HG02571 (cell line): ENCODE data around the gene TRMT13.

ENCODE experiments used
- ATAC-seq: cut with Tn5 transposase; IDR thresholded peaks from one replicate; pipeline ENCODE4 v1.9.1; 2021; ENCODE audit warnings: mild to moderate bottlenecking, moderate library complexity; ENCODE audit not compliant: unreplicated experiment

The TRMT13 gene

GRCh38 chr1:100132566-100133477 is at the start of gene TRMT13, which contains the start of gene SASS6:
Gene TRMT13, plus strand, starts transcription at chr1:100133163. Its CDS starts 6 bp downstream, at chr1:100133169.
Gene SASS6, minus strand, starts transcription at chr1:100132930. Its CDS starts 116 bp downstream, at chr1:100132814.
- peak; percentile 91 for ATAC-seq

GRCh38 chr1:100087396-100087795 is 45.6 kb upstream of the TRMT13 start:
- no peak for ATAC-seq

DNA sequence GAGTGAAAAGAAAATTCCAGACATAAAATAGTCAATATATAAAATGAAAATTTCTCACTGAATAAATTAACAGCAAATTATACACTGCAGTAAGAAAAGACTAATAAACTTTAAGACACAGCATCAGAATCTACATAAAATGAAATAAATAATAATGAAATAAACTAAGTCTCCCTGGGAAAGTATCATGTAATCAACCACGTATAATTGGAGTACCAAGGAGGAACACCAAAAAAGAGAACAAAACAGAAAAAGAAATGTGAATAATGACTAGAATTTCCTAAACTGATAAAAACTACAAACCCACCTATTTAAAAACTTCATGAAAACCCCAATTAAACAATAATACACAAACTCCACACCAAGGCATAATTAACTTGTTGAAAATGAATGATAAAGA is 43.9 kb upstream of the TRMT13 start:
- ATAC-seq = no peak

GRCh38 chr1:100090471-100090870 is 42.5 kb upstream of the TRMT13 start:
- no peak for ATAC-seq

DNA sequence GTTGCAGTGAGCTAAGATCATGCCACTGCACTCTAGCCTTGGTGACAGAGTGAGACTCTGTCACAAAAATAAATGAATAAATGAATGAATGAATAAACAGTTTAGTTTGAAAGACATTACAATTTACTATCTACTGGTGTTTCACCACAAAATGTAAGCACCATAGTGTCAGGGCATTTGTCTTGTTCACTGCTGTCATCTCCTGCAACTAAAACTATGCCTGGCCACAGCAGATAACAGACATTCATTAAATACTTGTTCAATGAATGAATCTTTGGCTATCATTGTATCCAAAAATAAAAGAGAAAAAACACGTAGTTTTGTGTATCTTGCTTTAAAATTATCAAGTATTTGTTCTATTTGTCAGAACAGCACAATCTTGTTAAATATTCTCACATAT is 32.8 kb upstream of the TRMT13 start:
- ATAC-seq = no peak

- ATAC-seq = no peak
Measured at GRCh38 chr1:100101564-100101963, 31.4 kb upstream of the TRMT13 start.

DNA sequence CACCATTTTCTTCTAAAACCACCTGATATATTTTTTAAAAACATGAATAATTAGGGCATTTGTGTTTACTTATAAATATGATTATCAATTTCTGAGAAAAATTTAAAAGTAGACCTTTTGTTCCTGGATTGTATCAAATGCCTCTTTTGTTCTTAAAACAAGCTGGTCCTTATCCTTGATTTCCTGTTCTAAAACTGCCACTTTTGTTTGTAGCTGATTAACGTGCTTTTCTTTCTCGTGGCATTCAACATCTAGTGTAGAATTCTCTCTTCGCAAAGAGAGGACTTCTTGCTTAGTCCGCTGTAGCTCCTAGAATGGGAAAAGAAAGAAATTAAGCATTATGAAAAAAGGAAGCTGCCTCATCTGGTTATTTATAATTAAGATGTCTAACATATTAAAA is 25.3 kb upstream of the TRMT13 start:
- ATAC-seq = no peak

DNA sequence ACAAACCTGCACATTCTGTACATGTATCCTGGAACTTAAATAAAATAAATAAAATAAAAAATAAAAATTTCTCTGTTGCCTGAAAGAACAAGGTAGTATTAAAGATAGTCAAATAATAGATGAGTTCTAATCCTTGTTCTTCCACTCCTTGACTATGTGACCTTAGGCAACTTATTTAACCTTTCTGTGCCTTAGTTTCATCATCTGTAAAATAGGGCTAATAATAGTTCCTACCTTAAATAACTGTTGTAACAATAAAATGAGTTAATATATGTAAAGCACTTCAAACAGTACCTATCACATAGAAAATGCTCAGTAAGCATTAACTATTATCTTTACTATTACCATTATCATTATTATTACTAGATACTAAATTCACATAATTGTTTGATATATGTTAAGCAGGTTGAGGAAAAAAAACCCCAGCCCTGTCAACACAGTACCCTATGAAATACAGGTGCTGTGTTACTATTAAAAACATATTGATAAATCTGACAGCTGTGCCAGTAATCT is 23.4 kb upstream of the TRMT13 start:
- no peak for ATAC-seq

- no peak for ATAC-seq
Measured at GRCh38 chr1:100115524-100115923, 17.4 kb upstream of the TRMT13 start.

DNA sequence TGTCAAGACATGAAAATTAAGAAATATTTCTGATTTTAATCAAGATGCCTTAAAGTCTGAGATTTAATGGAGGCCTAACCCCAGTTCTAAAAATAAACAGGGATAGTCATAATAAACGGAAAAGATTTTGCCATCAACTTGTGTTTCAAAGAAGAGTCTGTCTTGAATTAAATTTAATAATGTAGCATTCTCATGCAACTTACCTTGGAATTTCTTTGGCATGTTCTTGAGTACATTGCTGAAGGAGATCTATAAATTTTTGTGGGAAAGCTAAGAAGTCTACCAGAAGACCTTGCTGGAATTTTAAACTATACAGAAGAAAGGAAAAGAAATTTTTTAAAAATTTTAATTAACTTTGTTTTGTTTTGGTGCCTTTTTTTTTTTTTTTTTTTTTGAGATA is 10.8 kb upstream of the TRMT13 start:
- ATAC-seq = no peak

DNA sequence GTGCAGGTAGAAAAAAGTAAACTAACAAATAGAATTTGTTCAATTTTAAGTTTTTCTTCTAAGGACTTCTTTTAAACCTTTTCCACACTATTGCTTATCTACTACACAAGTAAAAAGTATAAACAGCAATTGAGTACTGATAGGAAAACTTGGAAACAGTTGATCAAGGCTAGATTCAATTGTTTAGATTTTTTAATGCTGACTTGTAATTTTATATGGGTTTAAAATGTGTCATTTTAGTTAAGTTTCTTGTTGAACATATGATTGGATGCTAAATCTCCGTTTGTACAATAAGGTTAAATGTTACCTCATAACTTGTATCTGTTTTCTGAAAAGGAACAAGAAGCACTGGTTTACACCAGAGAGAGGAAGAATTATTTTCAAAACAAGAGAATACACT is 5.7 kb upstream of the TRMT13 start:
- ATAC-seq = no peak

GRCh38 chr1:100130552-100131077 is 2.3 kb upstream of the TRMT13 start:
- ATAC-seq = no peak

- no peak for ATAC-seq
Measured at GRCh38 chr1:100131623-100132022, 1.3 kb upstream of the TRMT13 start.

DNA sequence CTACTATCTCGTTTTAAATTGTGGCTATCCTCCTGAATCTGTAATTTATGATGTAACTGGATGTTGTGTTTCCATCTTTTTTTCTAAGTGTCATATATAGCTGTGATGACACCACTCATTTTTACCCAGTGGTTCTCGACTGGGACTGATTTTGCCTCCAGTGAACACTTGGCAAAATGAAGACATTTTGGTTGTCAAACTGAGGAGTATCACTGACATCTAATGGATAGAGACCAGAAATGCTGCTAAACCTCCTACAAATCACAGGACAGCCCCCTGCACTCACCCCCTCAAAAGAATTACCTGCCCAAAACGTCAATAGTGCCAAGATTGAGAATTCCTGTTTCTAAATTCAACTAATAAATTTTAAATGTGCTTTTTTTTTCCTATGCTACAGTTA is 1.9 kb downstream of the TRMT13 start:
- ATAC-seq = no peak

DNA sequence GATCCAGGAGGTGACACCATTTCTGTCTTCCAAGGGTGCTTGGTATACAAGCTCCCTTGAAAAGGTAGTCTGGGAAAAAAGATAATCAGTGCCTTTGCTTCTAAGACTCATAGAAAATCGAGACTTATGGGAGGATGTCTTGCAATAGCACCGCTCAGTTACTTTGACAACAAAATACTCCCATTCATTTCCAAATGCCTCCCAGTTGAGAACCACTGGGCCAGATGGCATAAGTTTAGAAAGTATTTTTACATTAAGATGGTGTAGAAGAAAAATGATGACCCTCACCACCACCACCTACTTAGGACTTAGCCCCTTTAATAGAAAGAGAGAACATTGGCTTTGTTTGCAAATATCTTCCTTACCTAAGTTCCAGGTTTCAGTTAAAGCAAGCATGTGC is 4.6 kb downstream of the TRMT13 start:
- ATAC-seq = no peak

DNA sequence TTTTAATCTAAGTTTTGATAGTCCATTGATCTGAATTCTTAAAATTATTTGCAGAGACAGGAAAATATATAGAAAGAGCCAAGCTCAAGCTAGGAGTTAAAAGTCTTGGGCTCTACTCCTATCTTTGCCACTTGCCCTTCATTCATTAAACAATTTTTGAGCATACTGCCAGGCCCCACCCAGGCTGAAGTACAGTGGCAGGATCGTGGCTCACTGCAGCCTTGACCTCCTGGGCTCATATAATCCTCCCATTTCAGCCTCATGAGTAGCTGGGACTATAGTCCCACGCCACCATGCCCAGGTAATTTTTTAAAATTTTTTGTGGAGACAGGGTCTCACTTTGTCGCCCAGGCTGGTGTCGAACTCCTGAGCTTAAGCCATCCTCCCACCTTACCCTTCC is 8.2 kb downstream of the TRMT13 start:
- ATAC-seq = no peak

- no peak for ATAC-seq
Measured at GRCh38 chr1:100142343-100142742, 9.4 kb downstream of the TRMT13 start.

GRCh38 chr1:100145116-100145515 is 12.2 kb downstream of the TRMT13 start:
- no peak for ATAC-seq

GRCh38 chr1:100146958-100147357 is 14.0 kb downstream of the TRMT13 start:
- no peak for ATAC-seq

GRCh38 chr1:100147875-100148274 is 14.9 kb downstream of the TRMT13 start:
- ATAC-seq = no peak

- no peak for ATAC-seq
Measured at GRCh38 chr1:100151679-100152078, 18.7 kb downstream of the TRMT13 start.

DNA sequence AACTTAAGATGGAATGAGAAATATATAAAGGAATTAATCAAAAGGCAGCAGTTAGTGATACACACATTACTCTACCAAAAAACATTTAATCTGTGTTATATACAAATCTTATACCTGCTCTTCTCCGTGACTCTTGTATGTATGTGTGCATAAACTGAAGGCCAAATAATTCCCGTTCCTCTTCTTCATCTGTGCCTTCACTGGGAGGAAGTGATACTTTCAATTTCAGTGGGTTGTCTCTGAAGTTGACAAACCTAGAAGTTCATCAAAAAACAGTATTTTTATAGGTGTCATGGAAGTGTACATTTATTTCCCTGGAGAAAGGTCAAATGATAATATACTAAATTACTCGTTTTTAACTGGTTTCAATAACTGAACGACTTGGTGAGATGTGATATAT is 19.3 kb downstream of the TRMT13 start:
- ATAC-seq = no peak
